ENCODE results near the gene PDE4B. TPM values are rescaled to one million over a fixed set of nuclear protein-coding genes. Genes with fewer than 3 reads are reported as not detected.

PDE4B gene
- total and polyA plus RNA-seq, 2 of the 13 experiments (the other 11 are each of a cell fraction or from before 2014, with no cell fraction given): not detected

GRCh38 chr1:65904681-65905083 is 112.0 kb downstream of the PDE4B start:
- no peaks in the 10 kb centered on the region for H3K79me2 ChIP-seq (ENCODE audit: insufficient read depth, low read length)
- no peaks in the 10 kb centered on the region; the same call in 1 of the 2 replicates for H4K20me1 ChIP-seq (ENCODE audit: insufficient read depth, low read length)
- ATAC-seq (no peak), FAIRE-seq (no peak), DNase-seq (ENCODE audit: low spot score) (no peak)
- in situ Hi-C loops (cut with HindIII; ENCODE audit: extremely low pct_ligation_motif_present, low pct_unique_long_range_greater_than_20kb) (no loop called here), intact Hi-C loops (cut with micrococcal nuclease; ENCODE audit: unreplicated experiment) (no loop called here)
- H3K36me3 ChIP-seq (replicated peaks in 1 of 2; ENCODE audit: control insufficient read depth in 1 of 2, insufficient read depth in 2 of 2, low read length in 2 of 2): no peaks in the 10 kb centered on the region
- no peak overlapping the region for H2AFZ ChIP-seq (ENCODE audit: low read length)
- WGBS (ENCODE audit: low lambda C conversion rate): 0% methylated on average over 1 of the region's 1 CpG
- no peak overlapping the region for H3K4me3 ChIP-seq (replicated peaks in 1 of 3; ENCODE audit: insufficient read depth in 1 of 3, low read depth in 2 of 3, low read length in 3 of 3)
- CTCF ChIA-PET (ENCODE audit: low intra/inter-chr PET ratio, low total read pairs): no interaction called here
- no peaks in the 10 kb centered on the region for H3K9me3 ChIP-seq (ENCODE audit: low read length)
- no peak overlapping the region for H3K4me2 ChIP-seq (ENCODE audit: low read depth, low read length)
- POLR2A ChIA-PET: no interaction called here
- no peak overlapping the region for H3K27ac ChIP-seq (ENCODE audit: extremely low read length, insufficient read depth, low read length)
- no peaks in the 10 kb centered on the region for H3K4me1 ChIP-seq (ENCODE audit: insufficient read depth, low read length)
- BruUV-seq (replicated peaks): no TSS peak
- H3K27me3 ChIP-seq (ENCODE audit: control insufficient read depth in 1 of 2, insufficient read depth in 2 of 2, low read length in 2 of 2): no peaks in the 10 kb centered on the region
- no peak overlapping the region for H3K9ac ChIP-seq (ENCODE audit: insufficient read depth, low read depth, low read length)
- TF ChIP-seq ATF7-NPFF (CRISPR knock-in tag; IDR thresholded peaks at IDR 0.05; ENCODE audit: low read depth) (no peak), MAFK (conservative IDR thresholded peaks at IDR 0.05 in 1 of 2, IDR thresholded peaks at IDR 0.05 in 1 of 2; ENCODE audit: low read length in 2 of 2) (peak in 1 of 2 experiments; percentile 37; a peak in 1 of 4 replicates), U2AF1 (optimal IDR thresholded peaks at IDR 0.05; ENCODE audit: low read depth, low read length) (no peak), YY1 (IDR thresholded peaks at IDR 0.05; ENCODE audit: insufficient read depth, insufficient replicate concordance, low read depth, low read length) (no peak), HNRNPL (IDR thresholded peaks at IDR 0.05; ENCODE audit: low read depth, low read length) (no peak), MAFF (IDR thresholded peaks at IDR 0.05; ENCODE audit: low read depth, low read length) (0 out of 2 replicates have a peak, but pooled peaks have one; percentile 12), PHB2 (IDR thresholded peaks at IDR 0.05; ENCODE audit: partially characterized antibody) (no peak), ZNF605 (CRISPR knock-in tag; IDR thresholded peaks at IDR 0.05) (no peak), ZNF558 (CRISPR knock-in tag; IDR thresholded peaks at IDR 0.05; ENCODE audit: borderline replicate concordance) (no peak), ZNF136 (CRISPR knock-in tag; IDR thresholded peaks at IDR 0.05; ENCODE audit: low read depth) (no peak)
- TF ChIP-seq, protein P1, sequence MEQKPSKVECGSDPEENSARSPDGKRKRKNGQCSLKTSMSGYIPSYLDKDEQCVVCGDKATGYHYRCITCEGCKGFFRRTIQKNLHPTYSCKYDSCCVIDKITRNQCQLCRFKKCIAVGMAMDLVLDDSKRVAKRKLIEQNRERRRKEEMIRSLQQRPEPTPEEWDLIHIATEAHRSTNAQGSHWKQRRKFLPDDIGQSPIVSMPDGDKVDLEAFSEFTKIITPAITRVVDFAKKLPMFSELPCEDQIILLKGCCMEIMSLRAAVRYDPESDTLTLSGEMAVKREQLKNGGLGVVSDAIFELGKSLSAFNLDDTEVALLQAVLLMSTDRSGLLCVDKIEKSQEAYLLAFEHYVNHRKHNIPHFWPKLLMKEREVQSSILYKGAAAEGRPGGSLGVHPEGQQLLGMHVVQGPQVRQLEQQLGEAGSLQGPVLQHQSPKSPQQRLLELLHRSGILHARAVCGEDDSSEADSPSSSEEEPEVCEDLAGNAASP (CRISPR knock-in tag; IDR thresholded peaks at IDR 0.05; ENCODE audit: borderline replicate concordance): no peak

Data from HepG2 (cell line).